HG02973 (cell line): ENCODE results near the gene PTK7.
A peak's percentile ranks its signal among the peaks of the same experiment; 100 is the strongest.

Experiments
- ATAC-seq: cut with Tn5 transposase; IDR thresholded peaks from one replicate; pipeline ENCODE4 v1.9.1; 2021; ENCODE audit warnings: moderate library complexity; ENCODE audit not compliant: unreplicated experiment

PTK7 gene

DNA sequence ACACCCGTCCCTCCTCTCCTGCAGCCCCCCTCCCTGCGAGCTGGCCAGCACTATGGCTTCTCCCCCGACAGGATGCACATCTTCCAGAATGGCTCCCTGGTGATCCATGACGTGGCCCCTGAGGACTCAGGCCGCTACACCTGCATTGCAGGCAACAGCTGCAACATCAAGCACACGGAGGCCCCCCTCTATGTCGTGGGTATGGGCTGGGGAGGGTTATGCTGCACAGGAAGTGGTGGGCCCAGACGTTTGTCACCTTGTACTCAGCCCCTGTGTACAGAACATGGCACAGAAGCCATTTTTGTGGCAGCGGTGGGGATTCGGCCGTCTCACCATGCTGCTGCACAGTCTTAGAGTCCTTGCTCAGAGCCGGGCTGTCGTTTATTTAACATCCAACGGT, 66.0 kb downstream of the PTK7 start:
- no peak for ATAC-seq

DNA sequence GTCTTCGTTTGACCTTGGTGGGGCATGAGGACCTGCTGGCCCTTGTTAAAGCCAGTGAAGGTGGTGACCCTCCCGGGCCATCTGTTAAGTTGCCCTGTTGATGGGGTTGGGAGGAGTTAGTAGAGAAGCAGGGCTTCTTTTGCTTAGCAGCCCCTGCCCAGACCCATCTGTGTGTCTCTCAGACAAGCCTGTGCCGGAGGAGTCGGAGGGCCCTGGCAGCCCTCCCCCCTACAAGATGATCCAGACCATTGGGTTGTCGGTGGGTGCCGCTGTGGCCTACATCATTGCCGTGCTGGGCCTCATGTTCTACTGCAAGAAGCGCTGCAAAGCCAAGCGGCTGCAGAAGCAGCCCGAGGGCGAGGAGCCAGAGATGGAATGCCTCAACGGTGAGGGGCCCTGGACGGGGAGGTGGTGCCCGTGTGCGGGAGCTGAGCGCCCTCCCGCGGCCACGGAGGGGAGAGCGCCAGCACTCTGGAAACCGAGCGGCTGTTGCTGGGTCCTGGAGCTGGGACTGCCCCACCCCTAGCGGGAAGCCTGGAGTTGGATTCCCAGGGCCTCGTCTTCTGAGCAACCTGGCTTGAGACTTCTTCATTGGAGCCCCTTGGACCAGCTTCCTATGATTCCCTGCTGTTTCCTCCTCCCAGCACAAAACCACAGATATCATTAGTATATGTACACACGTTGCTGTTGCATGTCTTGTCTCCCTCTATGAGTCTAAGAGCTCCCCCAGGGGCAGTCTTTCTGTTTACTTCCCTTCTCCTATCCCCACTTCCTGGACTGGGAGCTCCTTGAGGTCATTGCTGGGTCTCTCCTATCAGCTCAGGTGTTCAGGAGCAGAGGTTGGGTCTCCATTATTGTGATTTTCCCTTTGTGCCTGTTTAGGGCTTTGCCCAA, 67.4 kb downstream of the PTK7 start:
- no peak for ATAC-seq

DNA sequence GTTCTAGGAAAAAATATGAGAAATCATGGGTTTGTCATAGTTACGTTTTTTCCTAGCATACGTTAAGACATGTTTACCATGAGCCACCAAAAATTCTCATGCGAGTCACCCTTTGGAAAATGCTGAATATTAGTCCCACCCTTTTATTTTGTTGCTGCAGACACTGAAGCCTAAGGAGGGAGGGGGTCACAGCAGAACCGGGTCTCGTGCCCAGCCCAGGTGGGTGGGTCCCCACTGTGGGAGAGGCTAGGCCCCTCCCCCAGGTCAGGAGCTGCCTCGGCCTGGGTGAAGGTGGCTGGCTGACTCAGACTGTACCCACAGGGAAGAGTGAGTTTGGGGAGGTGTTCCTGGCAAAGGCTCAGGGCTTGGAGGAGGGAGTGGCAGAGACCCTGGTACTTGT, 68.8 kb downstream of the PTK7 start:
- no peak for ATAC-seq

GRCh38 chr6:43146261-43146660, 70.1 kb downstream of the PTK7 start:
- ATAC-seq: no peak

- ATAC-seq: no peak
Observed at GRCh38 chr6:43146709-43147688, 70.9 kb downstream of the PTK7 start.

DNA sequence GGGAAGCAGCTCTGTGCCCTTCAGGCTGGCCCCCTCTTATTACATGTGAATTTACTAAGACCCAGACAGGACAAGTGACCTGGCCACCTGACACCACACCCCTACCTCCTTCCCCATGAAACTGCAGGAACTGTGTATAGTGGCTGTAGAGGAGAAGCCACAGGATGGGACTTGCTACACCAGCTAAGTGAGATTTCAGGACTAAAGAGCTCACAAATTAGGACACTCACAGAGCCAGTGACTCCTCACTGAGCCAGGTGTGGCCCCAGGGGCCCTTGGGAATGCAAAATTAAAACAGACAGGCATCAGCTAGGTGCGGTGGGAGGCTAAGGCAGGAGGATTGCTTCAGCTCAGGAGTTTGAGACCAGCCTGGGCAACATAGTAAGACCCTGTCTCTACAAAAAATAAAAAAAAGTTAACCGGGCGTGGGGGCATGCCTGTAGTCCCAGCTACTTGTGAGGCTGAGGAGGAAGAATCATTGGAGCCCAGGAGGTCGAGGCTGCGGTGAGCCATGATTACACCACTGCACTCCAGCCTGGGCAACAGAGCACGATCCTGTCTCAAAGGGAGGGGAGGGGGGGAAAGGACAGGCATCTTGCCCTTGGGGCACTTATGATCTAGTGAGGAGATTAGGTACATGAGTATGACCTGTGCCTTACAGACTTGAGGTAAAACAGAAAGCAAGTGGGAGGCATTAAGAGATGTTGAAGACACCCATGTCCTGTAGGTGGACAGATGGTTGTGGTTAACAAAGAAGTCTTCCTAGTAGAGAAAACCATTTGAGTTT, 71.8 kb downstream of the PTK7 start:
- no peak for ATAC-seq

DNA sequence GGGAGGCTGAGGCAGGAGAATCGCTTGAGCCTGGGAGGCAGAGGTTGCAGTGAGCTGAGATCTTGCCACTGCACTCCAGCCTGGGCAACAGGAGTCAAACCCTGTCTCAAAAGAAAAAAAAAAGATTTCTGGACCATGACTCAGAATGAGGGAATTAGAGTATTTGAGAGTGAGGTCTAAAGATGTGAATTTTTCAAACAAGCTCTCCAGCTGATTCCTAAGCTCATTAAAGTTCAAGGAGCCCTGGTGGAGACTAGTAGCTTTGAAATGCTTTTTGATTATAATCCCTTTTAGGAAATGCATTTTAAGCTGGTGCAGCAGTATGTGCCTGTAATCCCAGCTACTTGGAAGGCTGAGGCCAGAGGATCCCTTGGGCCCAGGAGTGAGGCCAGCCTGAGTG, 73.2 kb downstream of the PTK7 start:
- no peak for ATAC-seq

GRCh38 chr6:43150051-43150751, 74.1 kb downstream of the PTK7 start:
- ATAC-seq: no peak

DNA sequence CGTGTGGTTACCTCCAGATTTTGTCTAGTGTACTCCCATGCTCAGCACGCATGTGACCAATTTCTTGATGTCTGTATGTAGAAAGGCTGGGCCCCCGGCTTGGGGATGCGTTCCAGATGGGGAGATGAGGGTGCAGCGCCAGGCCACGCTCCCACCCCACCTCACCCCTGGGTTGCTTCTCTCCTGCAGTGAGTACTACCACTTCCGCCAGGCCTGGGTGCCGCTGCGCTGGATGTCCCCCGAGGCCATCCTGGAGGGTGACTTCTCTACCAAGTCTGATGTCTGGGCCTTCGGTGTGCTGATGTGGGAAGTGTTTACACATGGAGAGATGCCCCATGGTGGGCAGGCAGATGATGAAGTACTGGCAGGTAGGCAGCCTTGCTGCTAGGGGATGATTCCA, 83.5 kb downstream of the PTK7 start:
- ATAC-seq: no peak

- no peak for ATAC-seq
Observed at GRCh38 chr6:43163899-43164298, 87.8 kb downstream of the PTK7 start.

DNA sequence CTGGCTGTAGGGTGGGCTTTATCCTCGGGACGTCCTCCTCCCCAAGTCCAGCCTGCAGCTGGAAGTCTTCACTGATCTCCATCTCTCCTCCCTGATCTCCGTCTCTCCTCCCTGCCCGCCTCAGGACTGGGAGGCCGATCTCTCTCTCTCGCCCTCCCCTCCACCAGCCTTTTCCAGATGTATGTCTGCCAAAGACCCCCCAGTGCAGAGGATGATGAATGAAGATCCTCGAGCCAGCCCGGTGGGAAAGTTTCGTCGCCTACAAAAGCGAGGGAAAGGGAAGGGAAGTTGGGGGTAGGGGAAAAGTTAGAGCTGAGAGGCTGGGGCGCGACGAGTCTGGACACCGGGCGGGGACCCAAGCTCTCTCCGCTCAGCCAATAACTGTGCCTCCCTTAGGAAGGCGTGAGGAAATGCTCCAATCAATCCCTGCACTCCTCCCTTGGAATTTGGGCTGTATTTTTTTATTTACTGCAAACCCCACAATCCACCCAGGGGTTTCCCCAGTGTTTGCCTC, 94.4 kb downstream of the PTK7 start:
- no peak for ATAC-seq

DNA sequence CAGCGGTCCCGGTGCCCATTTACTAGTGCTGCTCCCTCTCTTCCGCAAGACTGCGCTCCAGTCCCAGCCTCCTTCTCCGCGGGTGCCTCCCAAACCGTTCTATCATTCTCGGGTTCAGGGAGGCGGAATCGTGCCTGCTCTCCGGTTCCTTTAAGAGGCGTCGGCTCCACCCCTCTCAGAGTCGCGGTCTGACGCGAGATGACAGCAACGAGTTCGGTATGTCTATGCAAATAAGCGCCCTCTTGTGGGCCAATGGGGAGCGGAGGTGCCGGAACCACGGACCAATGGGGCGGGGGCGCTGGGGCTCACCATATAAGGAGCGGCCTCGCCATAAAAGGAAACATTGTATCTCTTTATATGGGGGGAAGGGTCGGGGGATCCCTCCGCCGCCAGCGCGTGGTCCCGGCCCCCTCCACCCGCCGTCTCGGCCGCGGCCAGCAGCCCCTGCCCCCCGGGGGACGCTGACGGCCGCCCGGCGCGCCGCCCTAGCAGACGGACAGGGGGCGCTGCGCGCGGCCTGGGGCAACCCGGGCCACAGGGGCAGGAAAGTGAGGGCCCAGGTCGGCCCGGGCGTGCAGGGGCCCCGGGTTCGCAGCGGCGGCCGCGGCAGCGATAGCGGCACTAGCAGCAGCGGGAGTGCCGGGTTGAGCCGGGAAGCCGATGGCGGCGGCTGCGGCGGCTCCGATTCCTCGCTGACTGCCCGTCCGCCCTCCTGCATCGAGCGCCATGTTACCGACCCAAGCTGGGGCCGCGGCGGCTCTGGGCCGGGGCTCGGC, 95.0 kb downstream of the PTK7 start, which contains the start of gene SRF:
Gene SRF (plus strand): TSS at position 339 of the 776 bp plus-strand sequence. CDS start 388 bp downstream, at position 727.
- peak; percentile 57 for ATAC-seq

DNA sequence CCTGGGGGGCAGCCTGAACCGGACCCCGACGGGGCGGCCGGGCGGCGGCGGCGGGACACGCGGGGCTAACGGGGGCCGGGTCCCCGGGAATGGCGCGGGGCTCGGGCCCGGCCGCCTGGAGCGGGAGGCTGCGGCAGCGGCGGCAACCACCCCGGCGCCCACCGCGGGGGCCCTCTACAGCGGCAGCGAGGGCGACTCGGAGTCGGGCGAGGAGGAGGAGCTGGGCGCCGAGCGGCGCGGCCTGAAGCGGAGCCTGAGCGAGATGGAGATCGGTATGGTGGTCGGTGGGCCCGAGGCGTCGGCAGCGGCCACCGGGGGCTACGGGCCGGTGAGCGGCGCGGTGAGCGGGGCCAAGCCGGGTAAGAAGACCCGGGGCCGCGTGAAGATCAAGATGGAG, 95.6 kb downstream of the PTK7 start:
- peak; percentile 2 for ATAC-seq

DNA sequence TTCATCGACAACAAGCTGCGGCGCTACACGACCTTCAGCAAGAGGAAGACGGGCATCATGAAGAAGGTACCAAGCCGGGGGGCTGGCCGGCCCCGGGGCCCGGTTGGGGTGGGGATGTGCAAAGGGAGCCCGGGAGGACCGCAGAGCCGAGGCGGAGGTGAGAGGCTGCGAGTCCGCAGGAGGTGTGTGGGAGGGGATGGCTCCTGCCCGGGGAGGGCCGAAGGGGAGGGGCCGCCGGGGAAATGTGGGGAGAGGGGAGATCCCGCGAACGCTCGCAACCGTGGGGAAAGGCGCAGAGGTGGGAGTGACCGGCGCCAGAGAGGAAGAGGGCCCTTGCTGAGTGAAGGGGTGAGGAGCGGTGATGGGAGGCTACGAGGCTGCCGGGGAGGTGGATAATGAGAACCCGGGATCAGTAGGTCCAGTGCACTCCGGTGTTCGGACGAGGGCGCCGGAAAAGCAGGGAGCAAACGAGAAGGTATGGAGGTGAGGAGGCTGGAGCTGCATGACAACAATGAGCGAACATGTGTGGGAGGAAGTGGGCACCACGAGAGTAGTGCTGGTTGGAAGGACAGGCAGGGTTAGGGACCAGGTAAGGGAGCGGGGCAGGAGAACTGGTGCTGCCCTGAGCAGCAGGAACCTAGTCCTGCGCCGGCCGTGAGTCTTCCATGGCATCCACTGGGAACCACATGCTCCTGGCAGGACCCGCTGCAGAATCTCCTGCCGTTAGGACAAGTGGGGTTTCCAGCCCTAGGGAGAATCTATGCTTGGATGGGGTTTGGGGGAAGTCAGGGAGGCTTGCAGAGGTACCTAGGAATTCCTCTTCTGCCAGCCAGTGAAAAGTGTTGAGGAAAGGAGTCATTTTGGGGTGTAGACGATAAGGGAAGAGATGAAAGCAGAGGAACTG, 96.2 kb downstream of the PTK7 start:
- no peak for ATAC-seq

DNA sequence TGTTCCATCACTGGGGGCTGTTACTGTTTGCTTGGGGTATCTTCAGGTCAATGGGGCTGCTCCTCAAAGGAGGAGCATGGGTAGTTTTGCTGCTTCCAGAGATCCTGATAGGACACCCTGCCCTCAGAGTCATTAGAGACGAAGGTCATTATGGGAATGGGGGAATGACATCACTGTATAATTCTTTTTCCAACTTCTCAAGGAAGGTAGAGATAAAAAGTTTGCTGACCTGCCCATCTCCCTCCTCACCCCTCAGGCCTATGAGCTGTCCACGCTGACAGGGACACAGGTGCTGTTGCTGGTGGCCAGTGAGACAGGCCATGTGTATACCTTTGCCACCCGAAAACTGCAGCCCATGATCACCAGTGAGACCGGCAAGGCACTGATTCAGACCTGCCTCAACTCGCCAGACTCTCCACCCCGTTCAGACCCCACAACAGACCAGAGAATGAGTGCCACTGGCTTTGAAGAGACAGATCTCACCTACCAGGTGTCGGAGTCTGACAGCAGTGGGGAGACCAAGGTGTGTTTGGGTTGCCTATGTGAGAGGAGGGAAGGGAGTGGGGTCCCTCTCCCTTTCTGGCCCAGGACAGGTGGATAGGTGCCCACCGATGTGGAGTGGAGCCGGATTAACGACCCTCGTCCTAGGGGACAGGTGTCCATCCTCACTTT, 97.6 kb downstream of the PTK7 start:
- no peak for ATAC-seq

DNA sequence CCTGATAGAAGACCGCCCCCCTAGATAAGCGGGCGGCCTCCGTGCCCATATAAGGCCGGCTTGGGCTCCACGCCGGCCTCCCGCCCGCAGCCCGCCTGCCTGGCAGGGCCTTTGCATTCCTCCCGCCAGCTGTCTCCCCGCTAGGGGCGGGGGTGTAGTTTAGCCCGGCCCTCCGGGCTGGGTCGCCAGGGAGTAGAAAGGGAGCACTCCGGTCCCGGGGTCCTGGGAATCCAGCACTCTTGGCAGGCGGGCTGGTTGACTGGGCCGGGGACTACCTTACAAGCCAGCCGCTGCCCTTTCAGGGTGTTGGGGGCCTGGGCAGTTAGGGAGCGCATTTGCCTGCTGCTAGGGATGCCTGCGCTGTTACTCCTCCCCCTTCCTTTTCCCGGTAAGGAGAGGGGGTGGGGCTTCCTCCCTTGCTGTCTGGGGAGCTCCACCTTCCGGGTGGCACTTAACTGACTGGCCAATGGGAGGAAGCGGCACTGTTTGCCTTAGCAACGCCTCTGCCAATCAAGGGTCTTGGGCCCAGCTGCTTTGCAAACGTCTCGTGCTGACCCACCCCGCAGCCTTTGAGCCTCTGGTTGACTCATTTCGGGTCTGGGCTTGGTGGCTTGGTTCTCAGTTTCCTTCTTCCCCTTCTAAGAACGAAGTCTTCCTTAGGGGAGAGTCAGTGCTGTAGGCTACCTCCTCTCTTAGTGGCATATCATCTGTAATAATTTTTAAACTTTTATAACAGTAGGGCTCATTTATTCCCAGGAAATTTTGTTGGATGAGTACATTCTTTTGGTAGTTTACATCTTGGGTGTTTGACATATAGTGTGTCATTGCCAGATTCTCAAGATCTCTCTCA, 98.4 kb downstream of the PTK7 start:
- ATAC-seq: peak; percentile 52
